Left cardiac atrium (tissue), 4 donors: Measurements from ENCODE around the gene SGSM2. TPM values are rescaled to one million over a fixed set of nuclear protein-coding genes. Genes with fewer than 3 reads are reported as not detected.
"Not testable (repeated sequence)": the region's sequence is repeated elsewhere in the genome, so short reads cannot be mapped to it uniquely, and the experiment has no call there.

Source experiments
- ATAC-seq, 2 donors: fragments of 200-7000 bp; cut with Tn5 transposase; one replicate each; pipeline ENCODE4 v1.9.1; 2020; ENCODE audit warnings: mild to moderate bottlenecking in 2 of 2, moderate library complexity in 2 of 2
- DNase-seq: peaks from one replicate; pipeline ENCODE4 v3.0.0-alpha.2; 2020
- intact Hi-C, 2 donors: fragments of 100-400 bp; cut with DNase I; formaldehyde crosslinking; loops; one replicate each; pipeline versions ENCODE4 v1.14.1 to v1.15.1; 2022 to 2023
- long read RNA-seq: library from polyadenylated mRNA; unstranded; transcript quantifications from one replicate; pipeline ENCODE4 v2.0.0, GENCODE V29; 2021
- total RNA-seq, 2 donors: library from RNA; stranded (reverse); fragmentation: NEBNext Ultra II Directional; extraction: Animal tissue kit (Norgen Biotek cat#: 25700); gene quantifications; one replicate each; pipeline ENCODE4 v1.2.1, GENCODE V29; 2021
- donor health status: DM: no; HTN: yes; CAD: no.
- donor health status: DM: no; HTN: yes; CAD: no; lungs with severe emphysema.
- donor health status: DM: yes; HTN: yes; CAD: no.
- donor health status: Dilated cardiomyopathy.

SGSM2 gene
- 10 to 100 TPM; 30.7 to 35.5 TPM for total RNA-seq
- long read RNA-seq, partial matches to known transcripts: 9 of 18 reads
- long read RNA-seq, other reads (novel, unspliced or antisense): 9 of 18 reads

- peak; percentile 80 to 85 for ATAC-seq
- DNase-seq: peak; percentile 77
- intact Hi-C loops: no loop called here
These were observed at the start of gene SGSM2 for GRCh38 chr17:2336852-2337543. Gene SGSM2 (plus strand): TSS chr17:2337501. CDS start chr17:2337689, 188 bp downstream.

DNA sequence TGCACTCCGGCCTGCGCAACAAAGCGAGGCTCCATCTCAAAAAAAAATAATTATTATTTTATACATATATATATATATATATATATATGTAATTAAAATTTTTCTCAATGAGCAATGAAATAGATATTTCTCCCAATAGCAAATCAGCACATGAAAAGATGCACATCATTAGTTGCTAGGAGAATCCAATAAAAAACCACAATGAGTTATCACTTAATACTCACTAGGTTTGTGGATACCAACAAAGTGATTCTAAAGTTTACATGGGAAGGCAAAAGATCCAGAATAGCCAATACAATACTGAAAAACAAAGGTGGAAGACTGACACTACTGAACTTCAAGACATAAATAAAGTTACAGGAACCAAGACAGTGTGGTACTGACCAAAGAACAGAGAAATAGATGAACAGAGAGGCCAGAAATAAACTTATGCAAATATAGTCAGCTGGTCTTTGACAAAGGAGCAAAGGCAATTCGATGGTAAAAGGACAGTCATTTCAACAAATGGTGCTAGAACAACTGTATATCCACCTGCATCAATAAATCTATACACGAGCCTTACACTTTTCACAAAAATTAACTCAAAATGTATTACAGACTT lies 47.3 kb upstream of the SGSM2 start:
- DNase-seq: no peak
- no peak for ATAC-seq
- intact Hi-C loops: loop anchor here in 1 of 2 donors (10.0 kb wide), 1 partner anchor 375 kb away; no protein-coding TSS in a partner anchor

- intact Hi-C loops: no loop called here
- ATAC-seq (no peak), DNase-seq (no peak)
These were observed 45.2 kb upstream of the SGSM2 start for GRCh38 chr17:2292100-2292499.

DNA sequence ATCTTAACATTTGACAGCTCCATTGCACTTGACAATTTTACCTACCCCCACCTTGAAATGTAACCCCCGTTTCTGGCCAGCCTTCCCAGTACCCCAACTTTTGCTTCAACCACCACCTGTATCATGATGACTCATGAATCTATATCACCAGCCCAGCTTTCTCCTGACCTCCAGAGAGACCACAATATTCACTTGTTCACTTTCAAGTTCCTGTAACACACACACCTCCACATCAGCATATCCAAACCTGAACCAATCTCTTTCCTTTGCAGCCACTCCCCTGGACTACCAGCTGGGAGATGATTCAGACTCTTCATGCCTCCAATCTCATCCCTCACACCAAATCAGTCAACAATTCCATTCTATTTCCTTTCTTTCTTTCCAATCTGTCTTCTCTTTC lies 41.7 kb upstream of the SGSM2 start:
- intact Hi-C loops: no loop called here
- ATAC-seq: peak in 1 of 2 donors; percentile 24
- no peak for DNase-seq

DNA sequence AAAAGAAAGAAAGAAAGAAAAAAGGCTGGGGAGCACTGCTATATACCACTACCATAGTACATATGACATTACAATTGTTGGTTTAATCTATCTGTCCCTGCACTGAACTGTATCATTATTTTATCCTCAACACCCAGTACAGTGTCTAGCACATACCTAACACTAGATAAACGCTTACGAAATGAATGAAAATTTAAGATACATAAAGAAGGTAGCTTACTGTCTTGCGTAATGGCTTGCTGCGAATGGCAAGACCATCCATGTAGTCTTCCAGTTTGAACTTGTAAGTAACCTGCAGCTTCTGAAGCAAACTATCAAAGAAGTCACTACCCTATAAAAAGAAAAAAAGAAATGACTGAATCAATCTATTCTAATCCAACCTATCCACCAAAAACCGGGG lies 40.3 kb upstream of the SGSM2 start:
- DNase-seq (no peak), ATAC-seq (no peak)
- intact Hi-C loops: no loop called here

GRCh38 chr17:2299136-2299535 lies 38.2 kb upstream of the SGSM2 start:
- ATAC-seq (no peak), DNase-seq (no peak)
- intact Hi-C loops: no loop called here

DNA sequence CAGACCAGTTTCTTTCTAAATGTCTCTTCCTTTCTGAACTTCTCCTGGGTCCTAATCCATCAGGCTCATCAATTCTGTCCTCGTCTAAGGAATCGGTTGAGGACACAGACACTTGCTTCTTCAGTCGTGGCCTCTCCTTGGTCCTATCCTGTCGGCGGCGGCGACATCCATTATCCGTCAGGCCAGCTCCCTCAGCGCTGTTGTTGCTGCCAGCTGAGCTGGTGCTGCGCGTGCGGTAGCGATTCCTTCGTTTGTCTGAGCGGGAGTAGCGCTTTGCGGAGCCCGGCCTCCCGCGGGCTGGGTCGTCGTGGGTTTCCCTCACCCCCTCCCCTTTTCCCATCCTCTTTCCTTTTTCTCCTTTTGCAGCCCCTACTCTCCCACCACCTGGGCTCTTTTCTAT lies 37.5 kb upstream of the SGSM2 start:
- DNase-seq: no peak
- intact Hi-C loops: no loop called here
- ATAC-seq: no peak

DNA sequence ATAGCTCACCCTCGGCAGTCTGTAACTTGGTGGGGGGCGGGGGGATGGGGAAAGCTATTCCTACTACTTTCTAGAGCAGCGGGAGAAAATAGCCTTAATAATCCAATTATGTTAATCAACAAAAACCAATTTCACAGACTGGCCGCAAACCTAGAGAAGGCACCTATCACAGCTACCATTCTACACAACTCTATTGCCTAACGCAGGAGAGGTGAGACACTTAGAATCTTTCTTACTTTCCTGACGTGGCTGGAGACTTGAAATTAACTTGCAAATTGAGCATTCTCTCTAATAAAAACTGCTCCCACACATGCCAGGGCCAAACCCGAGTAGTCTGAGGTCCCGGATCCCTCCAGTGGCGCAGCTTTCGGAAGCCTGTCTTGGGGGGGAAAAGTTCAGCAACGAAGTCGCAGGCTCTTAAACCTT lies 34.5 kb upstream of the SGSM2 start:
- no peak for ATAC-seq
- intact Hi-C loops: no loop called here

GRCh38 chr17:2303204-2304188 lies 33.8 kb upstream of the SGSM2 start, which contains the start of the genes SMG6 and SRR:
Gene SMG6 (minus strand): TSS chr17:2303785. CDS start chr17:2303720, 65 bp downstream.
Gene SRR (plus strand): TSS chr17:2303950. CDS start chr17:2315561, 11,611 bp downstream.
- peak; percentile 97 to 98 for ATAC-seq
- intact Hi-C loops: no loop called here
- peak; percentile 93 for DNase-seq

More for the DNA sequence above, 34.5 kb upstream of the SGSM2 start:
- DNase-seq: no peak

DNA sequence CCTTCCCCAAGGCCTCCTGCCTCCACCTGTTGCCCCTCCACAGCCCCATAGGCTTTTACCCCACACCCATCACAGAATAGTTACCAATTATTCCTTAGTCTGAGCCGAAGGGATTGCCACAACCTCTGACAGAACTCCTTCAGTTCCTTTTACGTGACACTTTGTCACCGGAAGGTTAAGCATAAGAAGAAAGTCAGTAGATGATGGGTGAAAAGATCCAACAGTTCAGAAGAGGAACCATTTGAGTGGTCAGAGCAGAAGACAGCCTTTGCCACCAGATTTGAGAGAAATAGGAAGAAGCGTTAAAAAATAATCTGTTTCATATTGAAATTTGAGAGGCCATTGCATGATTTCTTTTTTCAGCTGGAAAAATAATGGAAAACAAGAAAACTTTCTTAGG lies 32.4 kb upstream of the SGSM2 start:
- ATAC-seq (no peak), DNase-seq (no peak)
- intact Hi-C loops: no loop called here

GRCh38 chr17:2309338-2310154 lies 27.8 kb upstream of the SGSM2 start:
- peak; percentile 59 for DNase-seq
- intact Hi-C loops: no loop called here
- ATAC-seq: peak; percentile 41 to 61

GRCh38 chr17:2312736-2313135 lies 24.6 kb upstream of the SGSM2 start:
- ATAC-seq (peak in 1 of 2 donors; percentile 65), DNase-seq (peak; percentile 37)
- intact Hi-C loops: no loop called here

GRCh38 chr17:2316916-2317205 lies 20.4 kb upstream of the SGSM2 start:
- ATAC-seq, intact Hi-C loops, DNase-seq: not testable (repeated sequence)

DNA sequence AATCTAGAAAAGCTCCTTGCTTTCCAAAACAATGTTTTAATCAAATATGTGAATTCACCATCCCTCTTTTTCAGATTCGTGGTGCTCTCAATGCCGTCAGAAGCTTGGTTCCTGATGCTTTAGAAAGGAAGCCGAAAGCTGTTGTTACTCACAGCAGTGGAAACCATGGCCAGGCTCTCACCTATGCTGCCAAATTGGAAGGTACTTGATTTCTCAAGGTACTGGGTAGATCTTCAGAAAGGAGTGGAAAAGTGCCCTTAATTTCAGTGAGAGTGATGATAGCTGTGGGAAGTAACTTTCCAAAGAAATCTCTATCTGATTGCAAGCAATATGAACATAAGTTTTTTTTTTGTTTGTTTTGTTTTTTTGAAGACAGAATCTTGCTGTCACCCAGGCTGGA lies 19.5 kb upstream of the SGSM2 start:
- intact Hi-C loops: no loop called here
- DNase-seq (no peak), ATAC-seq (no peak)

DNA sequence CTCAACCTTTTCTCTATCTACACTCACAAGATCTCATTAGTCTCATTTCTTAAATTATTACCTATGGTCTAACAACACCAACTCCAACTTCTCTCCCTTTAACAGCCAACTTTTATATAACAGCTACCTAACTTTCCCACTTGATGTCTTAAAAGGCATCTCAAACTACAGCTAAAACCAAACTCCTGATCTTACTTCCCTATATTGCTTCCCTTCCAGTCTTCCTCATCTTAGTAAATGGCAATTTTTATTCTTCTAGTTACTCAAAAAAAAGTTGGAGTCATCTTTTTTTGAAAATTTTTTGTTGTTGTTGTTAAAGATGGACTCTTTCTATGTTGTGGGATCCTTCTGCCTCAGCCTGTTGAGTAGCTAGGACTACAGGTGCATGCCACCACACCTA lies 18.2 kb upstream of the SGSM2 start:
- ATAC-seq: no peak
- intact Hi-C loops: no loop called here

DNA sequence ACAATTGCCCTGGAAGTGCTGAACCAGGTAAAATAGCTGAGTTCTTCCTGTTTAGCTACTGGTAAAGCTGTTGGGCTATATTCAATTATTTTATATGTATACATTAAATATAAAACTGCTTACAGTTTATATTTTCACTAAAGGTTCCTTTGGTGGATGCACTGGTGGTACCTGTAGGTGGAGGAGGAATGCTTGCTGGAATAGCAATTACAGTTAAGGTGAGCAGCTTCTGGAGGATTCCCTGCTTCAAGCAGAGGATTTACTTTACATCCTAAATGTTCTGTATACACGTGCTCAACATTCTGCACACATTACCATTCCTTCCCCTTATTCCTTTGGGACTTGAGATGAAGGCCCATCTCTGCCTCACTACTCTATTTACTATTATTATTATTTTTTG lies 15.9 kb upstream of the SGSM2 start:
- intact Hi-C loops: no loop called here
- DNase-seq: no peak
- ATAC-seq: no peak

More for the DNA sequence above, 18.2 kb upstream of the SGSM2 start:
- DNase-seq: no peak

GRCh38 chr17:2323629-2324314 lies 13.5 kb upstream of the SGSM2 start:
- no peak for DNase-seq
- intact Hi-C loops: no loop called here
- ATAC-seq: peak; percentile 20 to 50

GRCh38 chr17:2331303-2331702 lies 6.0 kb upstream of the SGSM2 start:
- ATAC-seq: no peak
- intact Hi-C loops: no loop called here
- DNase-seq: no peak
